A673 (cell line): Measurements from ENCODE around the gene ABHD16A. TPM values are rescaled to one million over a fixed set of nuclear protein-coding genes. Genes with fewer than 3 reads are reported as not detected.

Experiments used
- BruUV-seq: library from RNA; stranded (reverse); fragments of 400-500 nt; replicated peaks from 2 replicates; lab custom pipeline; 2021; lab: Mats Ljungman, UMichigan
- CTCF ChIA-PET: fragments of 300-600 bp; sonication (Branson Sonifier 250); formaldehyde crosslinking; loops from one replicate; lab custom pipeline; 2022; ENCODE audit warnings: antibody characterized with exemption; lab: Charles Lee
- POLR2A ChIA-PET: fragments of 300-600 bp; sonication (Branson Sonifier 250); formaldehyde crosslinking; loops from one replicate; lab custom pipeline; 2022; ENCODE audit warnings: antibody characterized with exemption; ENCODE audit not compliant: low non-redundant PET; lab: Charles Lee
- DNase-seq: peaks from one replicate; pipeline ENCODE4 v3.0.0-alpha.2; 2015; ENCODE audit warnings: low spot score
- H3K27ac ChIP-seq: fragments of 200-600 bp; sonication (generic); 2 replicates; pipeline ENCODE4 v1.5.1; 2016; ENCODE audit warnings: mixed run types, low read depth, mild to moderate bottlenecking, mixed read lengths, antibody characterized with exemption, low read length; ENCODE audit not compliant: poor library complexity, severe bottlenecking
- H3K27me3 ChIP-seq: fragments of 200-600 bp; sonication (generic); replicated peaks from 2 replicates; pipeline ENCODE4 v1.6.1; 2017; ENCODE audit warnings: mixed run types, low read depth, mild to moderate bottlenecking, mixed read lengths, antibody characterized with exemption, low read length; ENCODE audit not compliant: insufficient read depth, poor library complexity
- H3K36me3 ChIP-seq: fragments of 200-600 bp; sonication (generic); 2 replicates; pipeline ENCODE4 v1.6.1; 2016; ENCODE audit warnings: mixed run types, mild to moderate bottlenecking, mixed read lengths, antibody characterized with exemption, low read length; ENCODE audit not compliant: insufficient read depth, poor library complexity, severe bottlenecking
- H3K4me1 ChIP-seq: fragments of 200-600 bp; sonication (generic); 2 replicates; pipeline ENCODE4 v1.6.1; 2017; ENCODE audit warnings: mixed run types, mild to moderate bottlenecking, mixed read lengths, antibody characterized with exemption, low read length; ENCODE audit not compliant: insufficient read depth, poor library complexity, severe bottlenecking
- H3K4me3 ChIP-seq: fragments of 200-600 bp; sonication (generic); 2 replicates; pipeline ENCODE4 v1.5.1; 2016; ENCODE audit warnings: low read depth, mixed run types, mild to moderate bottlenecking, mixed read lengths, low read length; ENCODE audit not compliant: poor library complexity, severe bottlenecking
- H3K9me3 ChIP-seq: fragments of 200-600 bp; sonication (generic); 2 replicates; pipeline ENCODE4 v1.6.1; 2016; ENCODE audit warnings: mixed run types, low read depth, mild to moderate bottlenecking, mixed read lengths, antibody characterized with exemption, low read length; ENCODE audit not compliant: poor library complexity, severe bottlenecking
- EZH2 ChIP-seq: fragments of 200-600 bp; sonication (generic); IDR thresholded peaks from 2 replicates; pipeline ENCODE4 v1.6.1; 2017; ENCODE audit warnings: borderline replicate concordance, low read depth, mild to moderate bottlenecking, mixed read lengths, antibody characterized with exemption, low read length; ENCODE audit not compliant: poor library complexity, severe bottlenecking
- intact Hi-C: fragments of 100-400 bp; cut with micrococcal nuclease; formaldehyde crosslinking; loops from one replicate; pipeline ENCODE4 v1.10.0; 2022; ENCODE audit not compliant: unreplicated experiment
- total RNA-seq: library from RNA; stranded (reverse); gene quantifications from 2 replicates; pipeline ENCODE4 v1.2.3, GENCODE V29; 2021
- TF ChIP-seq, protein P1 (sequence below): fragments of 300-800, 200-600 bp; sonication (generic); conservative IDR thresholded peaks from 2 replicates; pipeline ENCODE4 v1.5.1; 2017; ENCODE audit warnings: low read depth, mild to moderate bottlenecking, antibody characterized with exemption, low read length, moderate library complexity, mixed read lengths

Gene ABHD16A
- total RNA-seq, 1 experiment from 2014 or later: 45.6 TPM

GRCh38 chr6:31666337-31666965, 36.7 kb downstream of the ABHD16A start:
- peak overlapping the region; percentile 94 for H3K4me3 ChIP-seq
- peak overlapping the region; percentile 97 for H3K27ac ChIP-seq
- no peak for DNase-seq
- peaks cover 14% of the 10 kb centered on the region for H3K4me1 ChIP-seq
- intact Hi-C loops: no loop called here
- ChIA-PET CTCF (no interaction called here), POLR2A (interaction anchor here (0.6 to 0.7 kb wide), 2 partner anchors 12 to 164 kb away, joined by 3 to 4 read pairs; no protein-coding TSS in a partner anchor)
- TF ChIP-seq EZH2: no peak
- TF ChIP-seq, protein P1, sequence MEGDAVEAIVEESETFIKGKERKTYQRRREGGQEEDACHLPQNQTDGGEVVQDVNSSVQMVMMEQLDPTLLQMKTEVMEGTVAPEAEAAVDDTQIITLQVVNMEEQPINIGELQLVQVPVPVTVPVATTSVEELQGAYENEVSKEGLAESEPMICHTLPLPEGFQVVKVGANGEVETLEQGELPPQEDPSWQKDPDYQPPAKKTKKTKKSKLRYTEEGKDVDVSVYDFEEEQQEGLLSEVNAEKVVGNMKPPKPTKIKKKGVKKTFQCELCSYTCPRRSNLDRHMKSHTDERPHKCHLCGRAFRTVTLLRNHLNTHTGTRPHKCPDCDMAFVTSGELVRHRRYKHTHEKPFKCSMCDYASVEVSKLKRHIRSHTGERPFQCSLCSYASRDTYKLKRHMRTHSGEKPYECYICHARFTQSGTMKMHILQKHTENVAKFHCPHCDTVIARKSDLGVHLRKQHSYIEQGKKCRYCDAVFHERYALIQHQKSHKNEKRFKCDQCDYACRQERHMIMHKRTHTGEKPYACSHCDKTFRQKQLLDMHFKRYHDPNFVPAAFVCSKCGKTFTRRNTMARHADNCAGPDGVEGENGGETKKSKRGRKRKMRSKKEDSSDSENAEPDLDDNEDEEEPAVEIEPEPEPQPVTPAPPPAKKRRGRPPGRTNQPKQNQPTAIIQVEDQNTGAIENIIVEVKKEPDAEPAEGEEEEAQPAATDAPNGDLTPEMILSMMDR: no peak
- no TSS peak for BruUV-seq
- H3K36me3 ChIP-seq: peaks cover 61% of the 10 kb centered on the region
- no peaks in the 10 kb centered on the region for H3K9me3 ChIP-seq
- no peaks in the 10 kb centered on the region for H3K27me3 ChIP-seq

DNA sequence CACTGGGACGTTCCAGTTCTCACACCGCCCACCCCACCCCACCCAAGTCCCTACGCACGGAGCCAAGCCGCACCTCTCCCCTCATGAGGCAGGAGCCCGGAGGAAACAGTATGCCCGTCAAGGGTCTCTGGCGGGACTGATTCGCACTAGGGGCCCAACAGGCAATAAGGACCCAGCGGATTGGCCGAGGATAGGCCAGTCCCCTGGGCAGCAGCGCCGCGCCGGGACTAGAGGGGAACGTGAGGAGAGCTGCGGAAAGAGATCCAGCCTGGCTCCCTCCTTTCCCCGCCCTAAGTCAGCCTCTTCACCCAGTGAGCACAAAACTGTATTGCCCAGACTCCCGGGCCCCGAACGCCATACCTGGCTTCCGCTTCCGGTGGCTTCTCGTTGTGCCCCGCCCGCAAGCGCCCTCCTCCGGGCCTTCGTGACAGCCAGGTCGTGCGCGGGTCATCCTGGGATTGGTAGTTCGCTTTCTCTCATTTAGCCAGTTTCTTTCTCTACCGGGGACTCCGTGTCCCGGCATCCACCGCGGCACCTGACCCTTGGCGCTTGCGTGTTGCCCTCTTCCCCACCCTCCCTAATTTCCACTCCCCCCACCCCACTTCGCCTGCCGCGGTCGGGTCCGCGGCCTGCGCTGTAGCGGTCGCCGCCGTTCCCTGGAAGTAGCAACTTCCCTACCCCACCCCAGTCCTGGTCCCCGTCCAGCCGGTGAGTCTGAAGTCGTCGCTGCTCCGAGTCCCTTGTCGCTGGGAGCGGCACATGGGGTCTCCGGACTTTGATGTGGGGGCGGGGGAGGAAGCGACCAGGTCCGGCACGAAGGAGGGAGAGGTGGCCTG, 37.4 kb downstream of the ABHD16A start, which contains the start of gene CSNK2B:
Gene CSNK2B, plus strand, starts transcription at position 580 of the 836 bp plus-strand sequence. CDS start 752 bp downstream, outside the sequence.
- no TSS peak for BruUV-seq

More for the DNA sequence above, 37.4 kb downstream of the ABHD16A start, which contains the start of gene CSNK2B:
- CTCF ChIA-PET: interaction anchor here (1.0 kb wide), 1 partner anchor 67 kb away, joined by 3 read pairs; no protein-coding TSS in a partner anchor
- Histone ChIP-seq H3K9me3 (no peaks in the 10 kb centered on the region), H3K27me3 (no peaks in the 10 kb centered on the region), H3K36me3 (peaks cover 54% of the 10 kb centered on the region), H3K27ac (peak within 1 kb of the TSS; percentile 97), H3K4me3 (peak within 1 kb of the TSS; percentile 94), H3K4me1 (peaks cover 20% of the 10 kb centered on the region)
- POLR2A ChIA-PET: interaction anchor here (0.7 kb wide), 1 partner anchor 165 kb away, joined by 4 read pairs; no protein-coding TSS in a partner anchor
- DNase-seq: peak; percentile 99
- intact Hi-C loops: loop anchor here (2.0 kb wide), 2 partner anchors 73 to 169 kb away; no protein-coding TSS in a partner anchor
- TF ChIP-seq, protein P1: no peak
- TF ChIP-seq EZH2: no peak
